IPS DF 6.9 (cell line): Measurements from ENCODE around the gene NSMCE3.
"Not testable (repeated sequence)": the region's sequence is repeated elsewhere in the genome, so short reads cannot be mapped to it uniquely, and the experiment has no call there.

ENCODE experiments used
- DNase-seq: peaks from one replicate; pipeline ENCODE4 v3.0.0-alpha.2; 2013; ENCODE audit warnings: low read depth, low spot score
- H3K27ac ChIP-seq: one replicate; pipeline ENCODE4 v1.5.1; 2013; ENCODE audit warnings: low read length, control low read depth
- H3K27me3 ChIP-seq: 2 replicates; pipeline ENCODE4 v1.6.1; 2013; ENCODE audit warnings: mild to moderate bottlenecking, low read length; ENCODE audit not compliant: control insufficient read depth, insufficient read depth
- H3K36me3 ChIP-seq: 2 replicates; pipeline ENCODE4 v1.6.1; 2013; ENCODE audit warnings: low read length; ENCODE audit not compliant: control insufficient read depth, insufficient read depth
- H3K4me1 ChIP-seq: 2 replicates; pipeline ENCODE4 v1.6.1; 2013; ENCODE audit warnings: low read length; ENCODE audit not compliant: control insufficient read depth, insufficient read depth
- H3K4me3 ChIP-seq: 2 replicates; pipeline ENCODE4 v1.5.1; 2013; ENCODE audit warnings: mild to moderate bottlenecking, low read length
- H3K9me3 ChIP-seq: 2 replicates; pipeline ENCODE4 v1.6.1; 2013; ENCODE audit warnings: low read length, inconsistent platforms; ENCODE audit not compliant: control insufficient read depth, insufficient read depth
- WGBS: extraction: QIAGEN DNeasy Blood & Tissue Kit; methylation state at CpG from one replicate; pipeline ENCODE4 v1.1.7; 2013; ENCODE audit warnings: mixed read lengths, missing lambda C conversion rate; ENCODE audit not compliant: insufficient read length, insufficient coverage; 5-methylcytosine and 5-hydroxymethylcytosine counted together

Gene NSMCE3

GRCh38 chr15:29242456-29243242 lies 27.0 kb downstream of the NSMCE3 start:
- Histone ChIP-seq H3K9me3 (no peaks in the 10 kb centered on the region), H3K4me3 (no peak overlapping the region), H3K27me3 (no peaks in the 10 kb centered on the region), H3K36me3 (no peaks in the 10 kb centered on the region), H3K27ac (no peak overlapping the region), H3K4me1 (no peaks in the 10 kb centered on the region)
- no peak for DNase-seq
- no CpG with 5 or more reads among the region's 16 CpGs for WGBS

GRCh38 chr15:29241207-29241606 lies 28.4 kb downstream of the NSMCE3 start:
- Histone ChIP-seq H3K27me3 (no peaks in the 10 kb centered on the region), H3K9me3 (no peaks in the 10 kb centered on the region), H3K4me1 (no peaks in the 10 kb centered on the region), H3K27ac (no peak overlapping the region), H3K36me3 (no peaks in the 10 kb centered on the region), H3K4me3 (no peak overlapping the region)
- DNase-seq = no peak
- no CpG with 5 or more reads among the region's 1 CpG for WGBS

- DNase-seq = no peak
- no CpG with 5 or more reads among the region's 3 CpGs for WGBS
- H3K27me3 ChIP-seq = no peaks in the 10 kb centered on the region
- no peaks in the 10 kb centered on the region for H3K36me3 ChIP-seq
- no peak overlapping the region for H3K27ac ChIP-seq
- H3K4me3 ChIP-seq = no peak overlapping the region
- no peaks in the 10 kb centered on the region for H3K4me1 ChIP-seq
- no peaks in the 10 kb centered on the region for H3K9me3 ChIP-seq
Measured at GRCh38 chr15:29239395-29239794, 30.2 kb downstream of the NSMCE3 start.

GRCh38 chr15:29233566-29233965 lies 36.1 kb downstream of the NSMCE3 start:
- WGBS = no CpG with 5 or more reads among the region's 4 CpGs
- Histone ChIP-seq H3K4me1 (no peaks in the 10 kb centered on the region), H3K4me3 (no peak overlapping the region), H3K27me3 (no peaks in the 10 kb centered on the region), H3K9me3 (no peaks in the 10 kb centered on the region), H3K27ac (no peak overlapping the region), H3K36me3 (no peaks in the 10 kb centered on the region)
- no peak for DNase-seq

GRCh38 chr15:29226436-29227208 lies 43.0 kb downstream of the NSMCE3 start:
- Histone ChIP-seq H3K27ac (no peak overlapping the region), H3K4me3 (no peak overlapping the region), H3K9me3 (no peaks in the 10 kb centered on the region), H3K4me1 (peaks cover 3% of the 10 kb centered on the region; the same call in 1 of the 2 replicates), H3K27me3 (no peaks in the 10 kb centered on the region), H3K36me3 (no peaks in the 10 kb centered on the region)
- WGBS = no CpG with 5 or more reads among the region's 9 CpGs
- no peak for DNase-seq

GRCh38 chr15:29225534-29226234 lies 43.9 kb downstream of the NSMCE3 start:
- Histone ChIP-seq H3K36me3 (no peaks in the 10 kb centered on the region), H3K4me3 (no peak overlapping the region), H3K27me3 (no peaks in the 10 kb centered on the region), H3K9me3 (no peaks in the 10 kb centered on the region), H3K4me1 (peaks cover 3% of the 10 kb centered on the region; the same call in 1 of the 2 replicates), H3K27ac (no peak overlapping the region)
- no CpG with 5 or more reads among the region's 22 CpGs for WGBS
- DNase-seq = no peak

GRCh38 chr15:29224987-29225363 lies 44.6 kb downstream of the NSMCE3 start:
- not testable (repeated sequence) for H3K9me3 ChIP-seq, H3K36me3 ChIP-seq, DNase-seq, H3K27ac ChIP-seq, H3K4me1 ChIP-seq, H3K4me3 ChIP-seq, H3K27me3 ChIP-seq
- no CpG with 5 or more reads among the region's 15 CpGs for WGBS

- H3K9me3 ChIP-seq, H3K27ac ChIP-seq, H3K4me3 ChIP-seq, H3K4me1 ChIP-seq, H3K27me3 ChIP-seq, H3K36me3 ChIP-seq, DNase-seq: not testable (repeated sequence)
- WGBS = no CpG with 5 or more reads among the region's 19 CpGs
Measured at GRCh38 chr15:29224235-29224986, 45.2 kb downstream of the NSMCE3 start.

- no peaks in the 10 kb centered on the region for H3K36me3 ChIP-seq
- H3K27me3 ChIP-seq = no peaks in the 10 kb centered on the region
- no peaks in the 10 kb centered on the region for H3K9me3 ChIP-seq
- no CpG with 5 or more reads among the region's 11 CpGs for WGBS
- H3K4me3 ChIP-seq = no peak overlapping the region
- H3K27ac ChIP-seq = no peak overlapping the region
- H3K4me1 ChIP-seq = peaks cover 3% of the 10 kb centered on the region; the same call in 1 of the 2 replicates
- no peak for DNase-seq
Measured at GRCh38 chr15:29223640-29224039, 46.0 kb downstream of the NSMCE3 start.
